H1 (cell line): ENCODE data around the gene NFIX. TPM values are rescaled to one million over a fixed set of nuclear protein-coding genes. Genes with fewer than 3 reads are reported as not detected.

Source experiments
- CTCF ChIA-PET: fragments of 300-600 bp; sonication (Branson Sonifier 250); formaldehyde crosslinking; loops from one replicate; lab custom pipeline; 2021; ENCODE audit not compliant: partially characterized antibody; lab: Charles Lee
- POLR2A ChIA-PET: fragments of 300-600 bp; sonication (Branson Sonifier 250); formaldehyde crosslinking; loops from one replicate; lab custom pipeline; 2021; ENCODE audit warnings: inconsistent platforms; ENCODE audit not compliant: partially characterized antibody; lab: Charles Lee
- DNase-seq, 2 experiments: peaks; one replicate each; pipeline versions ENCODE4 v3.0.0 to v3.0.0-alpha.2; 2010 to 2022; ENCODE audit warnings: low spot score in 2 of 2, low read depth in 1 of 2, mixed read lengths in 1 of 2
- FAIRE-seq: peaks from 2 replicates; lab custom pipeline; 2011; peaks lifted over from hg19 to GRCh38; lab: Jason Lieb, UNC
- H2AFZ ChIP-seq: 2 replicates; pipeline ENCODE4 v1.8.1; 2012; ENCODE audit warnings: low read length, inconsistent platforms
- H2AK5ac ChIP-seq: 2 replicates; pipeline ENCODE4 v1.6.1; 2013; ENCODE audit warnings: low read depth, low read length
- H2BK120ac ChIP-seq: replicated peaks from 2 replicates; pipeline ENCODE3; 2013; ENCODE audit warnings: low read depth, low read length, inconsistent platforms
- H2BK12ac ChIP-seq: 2 replicates; pipeline ENCODE4 v1.6.1; 2013; ENCODE audit warnings: low read depth, low read length
- H2BK15ac ChIP-seq: 2 replicates; pipeline ENCODE4 v1.6.1; 2013; ENCODE audit warnings: low read length
- H2BK20ac ChIP-seq: 2 replicates; pipeline ENCODE4 v1.6.1; 2013; ENCODE audit warnings: low read length
- H2BK5ac ChIP-seq: 2 replicates; pipeline ENCODE4 v1.6.1; 2013; ENCODE audit warnings: low read depth, low read length
- H3K14ac ChIP-seq: 2 replicates; pipeline ENCODE4 v1.6.1; 2013; ENCODE audit warnings: inconsistent platforms; ENCODE audit not compliant: insufficient read length
- H3K18ac ChIP-seq: 2 replicates; pipeline ENCODE4 v1.6.1; 2013; ENCODE audit warnings: low read length; ENCODE audit errors: extremely low read depth
- H3K23ac ChIP-seq: 2 replicates; pipeline ENCODE4 v1.6.1; 2013; ENCODE audit warnings: inconsistent platforms; ENCODE audit not compliant: insufficient read length
- H3K23me2 ChIP-seq: 2 replicates; pipeline ENCODE4 v1.6.1; 2013; ENCODE audit warnings: low read depth, low read length
- H3K27ac ChIP-seq: 2 replicates; pipeline ENCODE4 v1.6.1; 2011; ENCODE audit warnings: low read depth, low read length, inconsistent platforms
- H3K27me3 ChIP-seq, 4 experiments: replicated peaks in 1 of 4; 1 replicate in 1 of 4; 2 replicates in 3 of 4; pipeline versions ENCODE4 v1.6.1 to v1.8.1; 2011 to 2013; ENCODE audit warnings: low read length in 3 of 4, mild to moderate bottlenecking in 3 of 4, inconsistent platforms in 2 of 4, mixed read lengths in 2 of 4, moderate library complexity in 1 of 4; ENCODE audit not compliant: control insufficient read depth in 3 of 4, insufficient read depth in 3 of 4; ENCODE audit errors: extremely low read depth in 1 of 4
- H3K36me3 ChIP-seq, 4 experiments: 2 replicates each; pipeline versions ENCODE4 v1.6.1 to v1.8.1; 2011 to 2013; ENCODE audit warnings: mild to moderate bottlenecking in 4 of 4, low read length in 3 of 4, moderate library complexity in 2 of 4, control low read depth in 1 of 4, inconsistent platforms in 1 of 4; ENCODE audit not compliant: insufficient read depth in 4 of 4, control insufficient read depth in 2 of 4
- H3K4ac ChIP-seq: replicated peaks from 2 replicates; pipeline ENCODE3; 2013; ENCODE audit warnings: low read length, low read depth, mixed read lengths, inconsistent platforms; ENCODE audit not compliant: insufficient read length
- H3K4me1 ChIP-seq, 4 experiments: replicated peaks in 1 of 4; 1 replicate in 1 of 4; 2 replicates in 3 of 4; pipeline versions ENCODE4 v1.6.1 to v1.8.1; 2011 to 2013; ENCODE audit warnings: low read length in 3 of 4, inconsistent platforms in 2 of 4, mixed read lengths in 1 of 4; ENCODE audit not compliant: insufficient read depth in 4 of 4, control insufficient read depth in 3 of 4
- H3K4me2 ChIP-seq, 2 experiments: 2 replicates each; pipeline versions ENCODE4 v1.6.1 to v1.8.1; 2011 to 2013; ENCODE audit warnings: low read depth in 2 of 2, low read length in 2 of 2, control low read depth in 1 of 2, inconsistent platforms in 1 of 2, mild to moderate bottlenecking in 1 of 2; ENCODE audit not compliant: insufficient read depth in 1 of 2
- H3K4me3 ChIP-seq, 4 experiments: fragments of 200-600, 300-600 bp in 1 of 4; sonication (generic), shearing (Covaris generic), sonication (Bioruptor Twin) in 1 of 4; 2 replicates each; pipeline versions ENCODE4 v1.5.1 to v1.8.1; 2011 to 2016; ENCODE audit warnings: low read length in 4 of 4, low read depth in 3 of 4, control low read depth in 2 of 4, inconsistent platforms in 2 of 4, mild to moderate bottlenecking in 2 of 4, mixed read lengths in 1 of 4, moderate library complexity in 1 of 4; ENCODE audit not compliant: insufficient read depth in 2 of 4; ENCODE audit errors: extremely low read depth in 1 of 4
- H3K56ac ChIP-seq: replicated peaks from 2 replicates; pipeline ENCODE3; 2013; ENCODE audit warnings: low read depth, mild to moderate bottlenecking, mixed read lengths, low read length, inconsistent platforms; ENCODE audit not compliant: insufficient read length
- H3K79me1 ChIP-seq: 2 replicates; pipeline ENCODE4 v1.6.1; 2013; ENCODE audit warnings: low read depth, low read length, control low read depth
- H3K79me2 ChIP-seq, 2 experiments: 2 replicates each; pipeline versions ENCODE4 v1.6.1 to v1.8.1; 2012 to 2013; ENCODE audit warnings: low read length in 2 of 2, mild to moderate bottlenecking in 2 of 2, inconsistent platforms in 1 of 2; ENCODE audit not compliant: insufficient read depth in 2 of 2, control insufficient read depth in 1 of 2
- H3K9ac ChIP-seq, 4 experiments: replicated peaks in 1 of 4; 1 replicate in 1 of 4; 2 replicates in 3 of 4; pipeline versions ENCODE4 v1.6.1 to v1.8.1; 2011 to 2013; ENCODE audit warnings: low read depth in 3 of 4, low read length in 3 of 4, control low read depth in 2 of 4, mild to moderate bottlenecking in 2 of 4, moderate library complexity in 2 of 4, inconsistent platforms in 1 of 4; ENCODE audit errors: extremely low read depth in 1 of 4
- H3K9me3 ChIP-seq, 2 experiments: 2 replicates each; pipeline versions ENCODE4 v1.6.1 to v1.8.1; 2012 to 2013; ENCODE audit warnings: mild to moderate bottlenecking in 2 of 2, moderate library complexity in 2 of 2, control low read depth in 1 of 2, inconsistent platforms in 1 of 2, low read depth in 1 of 2, low read length in 1 of 2, mixed read lengths in 1 of 2; ENCODE audit not compliant: insufficient read depth in 2 of 2
- H4K20me1 ChIP-seq, 2 experiments: replicated peaks in 1 of 2; 2 replicates each; pipeline versions ENCODE3 to v1.8.1; 2011 to 2013; ENCODE audit warnings: inconsistent platforms in 2 of 2, low read length in 2 of 2, mild to moderate bottlenecking in 1 of 2; ENCODE audit not compliant: insufficient read depth in 2 of 2, control insufficient read depth in 1 of 2
- H4K5ac ChIP-seq: 2 replicates; pipeline ENCODE4 v1.6.1; 2013; ENCODE audit warnings: low read length, low read depth, mixed read lengths, inconsistent platforms; ENCODE audit not compliant: insufficient read length
- H4K8ac ChIP-seq: 2 replicates; pipeline ENCODE4 v1.8.0; 2013; ENCODE audit warnings: mild to moderate bottlenecking, moderate library complexity, low read length, inconsistent platforms; ENCODE audit not compliant: insufficient read depth; ENCODE audit errors: extremely low read depth
- H4K91ac ChIP-seq: replicated peaks from 2 replicates; pipeline ENCODE3; 2013; ENCODE audit warnings: low read length, mixed read lengths, inconsistent platforms; ENCODE audit not compliant: insufficient read length
- CTBP2 ChIP-seq: IDR thresholded peaks from 2 replicates; pipeline ENCODE4 v1.7.0; 2011; ENCODE audit warnings: borderline replicate concordance, mild to moderate bottlenecking, moderate library complexity, mixed read lengths, low read length; ENCODE audit not compliant: insufficient read depth, insufficient read length
- GTF2F1 ChIP-seq: IDR thresholded peaks from 2 replicates; pipeline ENCODE4 v1.6.1; 2012; ENCODE audit warnings: low read depth, low read length, improper control_type of control experiment, borderline replicate concordance
- HDAC2 ChIP-seq, 2 experiments: fragments of 300-600 bp in 1 of 2; sonication (generic) in 1 of 2; IDR thresholded peaks; 2 replicates each; pipeline ENCODE4 v1.6.1; 2011 to 2012; ENCODE audit warnings: low read depth in 2 of 2, low read length in 2 of 2, mild to moderate bottlenecking in 2 of 2, moderate library complexity in 2 of 2, borderline replicate concordance in 1 of 2, inconsistent platforms in 1 of 2
- KDM5A ChIP-seq: fragments of 200-600 bp; IDR thresholded peaks from 2 replicates; pipeline ENCODE4 v1.7.1; 2012; ENCODE audit warnings: mild to moderate bottlenecking, low read length, inconsistent platforms, mixed read lengths
- NRF1 ChIP-seq: IDR thresholded peaks from 2 replicates; pipeline ENCODE4 v1.6.1; 2011; ENCODE audit warnings: mild to moderate bottlenecking, low read depth, low read length, improper control_type of control experiment
- POLR2AphosphoS5 ChIP-seq: IDR thresholded peaks from 2 replicates; pipeline ENCODE4 v1.6.1; 2011; ENCODE audit warnings: low read depth, low read length
- RAD21 ChIP-seq, 2 experiments: IDR thresholded peaks in 1 of 2; conservative IDR thresholded peaks in 1 of 2; 2 replicates each; pipeline ENCODE4 v1.6.1; 2011; ENCODE audit warnings: low read depth in 2 of 2, low read length in 2 of 2, improper control_type of control experiment in 1 of 2, inconsistent platforms in 1 of 2, mild to moderate bottlenecking in 1 of 2, moderate library complexity in 1 of 2
- SAP30 ChIP-seq: fragments of 300-600 bp; sonication (generic); IDR thresholded peaks from 2 replicates; pipeline ENCODE4 v1.7.1; 2012; ENCODE audit warnings: low read length, moderate library complexity, mild to moderate bottlenecking, inconsistent platforms; ENCODE audit not compliant: insufficient read depth, insufficient replicate concordance
- SIX5 ChIP-seq: IDR thresholded peaks from 2 replicates; pipeline ENCODE4 v1.6.1; 2011; ENCODE audit warnings: mild to moderate bottlenecking, low read depth, low read length
- SP1 ChIP-seq: IDR thresholded peaks from 2 replicates; pipeline ENCODE4 v1.6.1; 2011; ENCODE audit warnings: low read depth, low read length
- SUZ12 ChIP-seq: fragments of 200-600 bp; sonication (generic); IDR thresholded peaks from 2 replicates; pipeline ENCODE4 v1.6.1; 2012; ENCODE audit warnings: mild to moderate bottlenecking, inconsistent platforms, low read length, moderate library complexity, mixed read lengths
- WGBS, 2 experiments: shearing (Covaris generic) in 1 of 2; methylation state at CpG; one replicate each; pipeline versions ENCODE4 v1.1.6 to v1.1.7; 2013 to 2015; ENCODE audit warnings: low lambda C conversion rate in 2 of 2, mixed read lengths in 2 of 2, inconsistent platforms in 1 of 2, low coverage in 1 of 2, missing lambda C conversion rate in 1 of 2; ENCODE audit not compliant: insufficient replicate concordance in 2 of 2, insufficient coverage in 1 of 2, insufficient read length in 1 of 2; ENCODE audit errors: extremely low coverage in 1 of 2, missing lambda C conversion rate in 1 of 2; 5-methylcytosine and 5-hydroxymethylcytosine counted together
- polyA plus RNA-seq, 7 experiments: library from polyadenylated mRNA; depleted of rRNA in 3 of 7; stranded (reverse) in 5 of 7; unstranded in 2 of 7; fragments of >200 nt in 5 of 7; fragments of 200-250 nt in 2 of 7; gene quantifications; 1 replicate in 5 of 7; 2 replicates in 1 of 7; 4 replicates in 1 of 7; pipeline versions ENCODE4 v1.2.1 to v1.2.3, GENCODE V29; 2011 to 2013; ENCODE audit warnings: missing spikeins in 2 of 7, mixed read lengths in 2 of 7
- total RNA-seq: library from RNA; stranded (reverse); fragmentation: NEBNext Ultra II Directional; extraction: Animal tissue kit (Norgen Biotek cat#: 25700); gene quantifications from 2 replicates; pipeline ENCODE4 v1.2.1, GENCODE V29; 2021

The NFIX gene
- total and polyA plus RNA-seq, 2 of the 8 experiments (the other 6 are each of a cell fraction or from before 2014, with no cell fraction given): 0.03 to 0.20 TPM

DNA sequence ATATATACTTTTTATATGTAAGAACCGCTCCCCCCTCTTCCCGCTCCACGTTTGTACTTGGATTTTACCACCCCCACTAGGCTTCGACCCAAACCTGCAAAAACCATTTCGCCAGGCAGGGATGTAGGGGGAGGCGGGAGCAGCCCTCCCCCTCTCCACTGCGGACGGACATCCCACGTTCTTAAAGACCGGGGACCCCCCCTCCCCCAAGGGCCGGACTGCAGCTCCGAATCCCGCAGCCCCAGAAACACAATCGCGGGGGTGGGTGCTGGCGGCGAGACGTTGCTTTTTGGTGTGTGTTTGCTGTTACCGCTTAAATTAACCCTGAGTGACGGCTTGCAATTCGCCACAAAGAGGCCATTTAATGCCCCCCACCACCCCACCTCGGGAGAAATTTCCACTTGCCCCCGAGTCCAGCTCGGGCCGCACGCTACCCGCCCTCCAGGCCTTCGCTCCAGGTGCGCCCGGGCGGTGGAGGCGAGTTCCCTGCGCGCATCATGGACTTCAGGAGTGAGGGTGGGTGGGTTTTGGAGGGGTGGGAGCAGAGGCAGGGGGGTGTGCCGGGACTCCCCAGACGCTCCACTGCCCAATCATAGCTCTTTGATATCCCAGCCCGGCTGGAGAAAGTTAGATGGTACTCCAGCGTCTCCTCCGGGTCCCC lies 15.8 kb downstream of the NFIX start:
- DNase-seq: no peak
- peak overlapping the region in 1 of 4 experiments; percentile 47; a peak in 1 of 8 replicates for H3K4me3 ChIP-seq
- no peak for TF ChIP-seq CTBP2
- TF ChIP-seq POLR2AphosphoS5: no peak
- no peak for TF ChIP-seq RAD21 (IDR thresholded peaks at IDR 0.05 in 1 of 2, conservative IDR thresholded peaks at IDR 0.05 in 1 of 2; ENCODE audit: low read depth in 2 of 2, low read length in 2 of 2)
- no peak for TF ChIP-seq SIX5
- no peak for TF ChIP-seq KDM5A
- TF ChIP-seq GTF2F1: no peak
- TF ChIP-seq SUZ12: peak; percentile 17; the same call in 1 of the 2 replicates
- TF ChIP-seq NRF1: no peak
- TF ChIP-seq SP1: no peak
- TF ChIP-seq HDAC2 (IDR thresholded peaks at IDR 0.05; ENCODE audit: borderline replicate concordance in 1 of 2, low read depth in 2 of 2, low read length in 2 of 2): no peak
- TF ChIP-seq SAP30: no peak

More for the DNA sequence above, 15.8 kb downstream of the NFIX start:
- no peak overlapping the region for H2BK20ac ChIP-seq
- H3K9me3 ChIP-seq: peaks cover 0 to 8% of the 10 kb centered on the region in 2 experiments; a peak in 2 of 4 replicates
- H2BK15ac ChIP-seq: no peak overlapping the region
- H3K56ac ChIP-seq: no peak overlapping the region
- no peak overlapping the region for H4K8ac ChIP-seq
- ChIA-PET POLR2A (interaction anchor here (0.9 to 2.6 kb wide), 4 partner anchors 11 to 154 kb away, joined by 4 to 16 read pairs (median 6); no protein-coding TSS in a partner anchor), CTCF (interaction anchor here (1.0 to 12.9 kb wide), 12 partner anchors 9 to 154 kb away, joined by 3 to 175 read pairs (median 5); no protein-coding TSS in a partner anchor)
- H3K36me3 ChIP-seq: peaks cover 0 to 5% (median 0%) of the 10 kb centered on the region in 4 experiments; a peak in 1 of 8 replicates
- H3K79me2 ChIP-seq: no peaks in the 10 kb centered on the region
- H3K27me3 ChIP-seq: peaks cover 82 to 100% (median 98%) of the 10 kb centered on the region in 4 experiments
- H2BK5ac ChIP-seq: no peak overlapping the region
- no peak overlapping the region for H3K4ac ChIP-seq
- H3K14ac ChIP-seq: no peak overlapping the region
- H2AK5ac ChIP-seq: 0 out of 2 replicates have a peak overlapping the region, but pooled peaks have one; percentile 56
- 9% methylated on average over 37 of the region's 39 CpGs; no CpG with 5 or more reads in 1 of the 2 experiments for WGBS, 2 experiments
- H3K27ac ChIP-seq: no peak overlapping the region
- FAIRE-seq: no peak
- H2AFZ ChIP-seq: no peak overlapping the region
- peak overlapping the region; percentile 59 to 77; a peak in 2 of 4 replicates for H3K4me2 ChIP-seq
- H3K9ac ChIP-seq: no peak overlapping the region
- no peak overlapping the region; the same call in 1 of the 2 replicates for H3K18ac ChIP-seq
- H4K20me1 ChIP-seq: peaks cover 2 to 22% of the 10 kb centered on the region in 2 experiments
- 0 out of 2 replicates have a peak overlapping the region, but pooled peaks have one; percentile 93 for H2BK12ac ChIP-seq
- no peak overlapping the region for H2BK120ac ChIP-seq
- H3K23ac ChIP-seq: no peak overlapping the region
- H4K5ac ChIP-seq: no peak overlapping the region
- peaks cover 5 to 42% (median 28%) of the 10 kb centered on the region in 4 experiments for H3K4me1 ChIP-seq
- no peak overlapping the region for H4K91ac ChIP-seq
- no peaks in the 10 kb centered on the region for H3K79me1 ChIP-seq
- H3K23me2 ChIP-seq: peaks cover 2% of the 10 kb centered on the region; the same call in 1 of the 2 replicates
